SU-DHL-6 (cell line): ENCODE measurements around the gene TEAD1.

Experiments used
- H2AFZ ChIP-seq: fragments of 200-600 bp; sonication (generic); 2 replicates; pipeline ENCODE4 v1.6.1; 2014; ENCODE audit warnings: low read depth, mild to moderate bottlenecking, moderate library complexity, mixed read lengths, antibody characterized with exemption, low read length; ENCODE audit not compliant: severe bottlenecking
- H3F3A ChIP-seq: fragments of 200-600 bp; shearing (Covaris generic); 2 replicates; pipeline ENCODE4 v1.6.0; 2016; ENCODE audit warnings: antibody characterized with exemption, mild to moderate bottlenecking; ENCODE audit not compliant: insufficient read depth
- H3K27ac ChIP-seq: fragments of 200-600 bp; sonication (generic); 2 replicates; pipeline ENCODE4 v1.5.1; 2016; ENCODE audit warnings: low read depth, mild to moderate bottlenecking, low read length, moderate library complexity, mixed read lengths
- H3K27me3 ChIP-seq: fragments of 200-600 bp; sonication (generic), shearing (Covaris generic); 2 replicates; pipeline ENCODE4 v1.6.0; 2014; ENCODE audit warnings: mild to moderate bottlenecking, low read length
- H3K36me3 ChIP-seq: fragments of 200-600 bp; sonication (generic); 2 replicates; pipeline ENCODE4 v1.6.1; 2014; ENCODE audit warnings: mild to moderate bottlenecking, low read length, mixed read lengths
- H3K4me2 ChIP-seq: fragments of 300-600, 200-600 bp; shearing (Covaris generic), sonication (generic); 2 replicates; pipeline ENCODE4 v1.6.0; 2014; ENCODE audit warnings: low read length, low read depth, mild to moderate bottlenecking; ENCODE audit not compliant: poor library complexity, severe bottlenecking
- H3K4me3 ChIP-seq: fragments of 200-600 bp; sonication (generic); 2 replicates; pipeline ENCODE4 v1.5.1; 2014; ENCODE audit warnings: antibody characterized with exemption, low read length, mild to moderate bottlenecking, mixed read lengths; ENCODE audit not compliant: insufficient read depth, poor library complexity, severe bottlenecking
- H3K79me2 ChIP-seq: fragments of 200-600 bp; sonication (generic); 2 replicates; pipeline ENCODE4 v1.6.1; 2014; ENCODE audit warnings: mild to moderate bottlenecking, low read length, moderate library complexity; ENCODE audit not compliant: insufficient read depth
- H3K9ac ChIP-seq: fragments of 200-600 bp; sonication (generic); 2 replicates; pipeline ENCODE4 v1.7.0; 2014; ENCODE audit warnings: mild to moderate bottlenecking, low read length
- H3K9me2 ChIP-seq: fragments of 200-600 bp; sonication (generic); replicated peaks from 2 replicates; pipeline ENCODE4 v1.6.1; 2014; ENCODE audit warnings: low read length; ENCODE audit not compliant: insufficient read depth
- H3K9me3 ChIP-seq: fragments of 200-600 bp; sonication (generic); 2 replicates; pipeline ENCODE4 v1.6.1; 2014; ENCODE audit warnings: low read length, mixed read lengths; ENCODE audit not compliant: insufficient read depth
- H4K20me1 ChIP-seq: fragments of 200-600 bp; sonication (generic); 2 replicates; pipeline ENCODE4 v1.6.1; 2014; ENCODE audit warnings: low read depth, mild to moderate bottlenecking, antibody characterized with exemption, low read length, moderate library complexity, mixed read lengths
- EZH2phosphoT487 ChIP-seq: fragments of 200-600 bp; sonication (generic), shearing (Covaris generic); conservative IDR thresholded peaks from 2 replicates; pipeline ENCODE4 v1.6.1; 2018; ENCODE audit warnings: mild to moderate bottlenecking, antibody characterized with exemption, low read length, moderate library complexity, mixed read lengths
- TF ChIP-seq, protein P1 (sequence below): fragments of 200-600 bp; sonication (generic); IDR thresholded peaks from one replicate; pipeline ENCODE4 v1.5.1; 2017; ENCODE audit warnings: antibody characterized with exemption, mild to moderate bottlenecking, low read length, moderate library complexity; ENCODE audit not compliant: insufficient read depth, poor library complexity, severe bottlenecking

Gene TEAD1

DNA sequence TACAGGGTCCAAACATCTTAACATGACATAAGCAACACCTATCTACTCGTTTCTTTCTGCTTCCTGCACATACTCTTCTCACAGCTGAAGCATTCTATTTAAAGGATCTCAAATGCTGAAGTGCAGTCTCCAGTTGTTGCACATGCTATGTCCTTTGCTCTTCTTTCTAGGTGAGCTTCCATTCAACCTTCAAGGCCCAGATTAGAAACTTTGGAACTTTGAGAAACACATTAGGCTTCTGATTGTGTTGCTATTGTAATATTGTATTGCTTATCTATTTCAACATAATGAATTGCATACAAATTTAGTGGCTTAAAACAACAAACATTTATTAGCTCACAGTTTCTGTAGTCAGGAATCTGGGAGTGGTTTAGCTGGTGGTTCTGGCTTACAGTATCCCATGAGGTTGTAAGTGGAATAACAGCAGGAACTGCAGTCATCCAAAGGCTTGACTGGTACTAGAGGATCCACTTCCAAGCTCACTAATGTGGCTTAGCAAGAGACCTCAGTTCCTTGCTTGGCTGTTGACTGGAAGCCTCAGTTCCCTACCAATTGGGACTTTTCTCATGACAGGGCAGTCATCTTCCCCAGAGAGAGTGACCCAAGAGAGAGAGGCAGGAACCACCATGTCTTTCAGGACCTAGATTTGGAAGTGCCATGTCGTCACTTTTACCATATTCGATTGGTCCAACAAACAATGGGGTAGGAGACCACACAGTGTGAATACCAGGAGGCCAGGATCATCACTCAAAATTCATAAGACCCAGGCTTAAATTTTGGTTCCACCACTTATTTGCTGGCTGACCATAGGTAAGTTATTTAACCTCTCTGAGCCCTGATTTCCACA lies 307.7 kb downstream of the TEAD1 start:
- Histone ChIP-seq H3F3A (no peaks in the 10 kb centered on the region), H3K36me3 (no peaks in the 10 kb centered on the region), H3K27ac (no peak overlapping the region), H3K4me3 (no peak overlapping the region), H3K9ac (no peak overlapping the region), H3K79me2 (no peaks in the 10 kb centered on the region), H4K20me1 (no peaks in the 10 kb centered on the region), H3K9me3 (no peaks in the 10 kb centered on the region), H2AFZ (no peak overlapping the region), H3K9me2 (no peaks in the 10 kb centered on the region), H3K27me3 (no peaks in the 10 kb centered on the region), H3K4me2 (no peak overlapping the region)
- no peak for TF ChIP-seq EZH2phosphoT487

- no peak overlapping the region for H3K27ac ChIP-seq
- no peak overlapping the region for H3K4me3 ChIP-seq
- H3K27me3 ChIP-seq: no peaks in the 10 kb centered on the region
- no peak overlapping the region for H3K9ac ChIP-seq
- H2AFZ ChIP-seq: no peak overlapping the region
- H3K79me2 ChIP-seq: no peaks in the 10 kb centered on the region
- no peaks in the 10 kb centered on the region for H4K20me1 ChIP-seq
- no peaks in the 10 kb centered on the region for H3F3A ChIP-seq
- no peaks in the 10 kb centered on the region for H3K9me3 ChIP-seq
- H3K36me3 ChIP-seq: no peaks in the 10 kb centered on the region
- TF ChIP-seq, protein P1, sequence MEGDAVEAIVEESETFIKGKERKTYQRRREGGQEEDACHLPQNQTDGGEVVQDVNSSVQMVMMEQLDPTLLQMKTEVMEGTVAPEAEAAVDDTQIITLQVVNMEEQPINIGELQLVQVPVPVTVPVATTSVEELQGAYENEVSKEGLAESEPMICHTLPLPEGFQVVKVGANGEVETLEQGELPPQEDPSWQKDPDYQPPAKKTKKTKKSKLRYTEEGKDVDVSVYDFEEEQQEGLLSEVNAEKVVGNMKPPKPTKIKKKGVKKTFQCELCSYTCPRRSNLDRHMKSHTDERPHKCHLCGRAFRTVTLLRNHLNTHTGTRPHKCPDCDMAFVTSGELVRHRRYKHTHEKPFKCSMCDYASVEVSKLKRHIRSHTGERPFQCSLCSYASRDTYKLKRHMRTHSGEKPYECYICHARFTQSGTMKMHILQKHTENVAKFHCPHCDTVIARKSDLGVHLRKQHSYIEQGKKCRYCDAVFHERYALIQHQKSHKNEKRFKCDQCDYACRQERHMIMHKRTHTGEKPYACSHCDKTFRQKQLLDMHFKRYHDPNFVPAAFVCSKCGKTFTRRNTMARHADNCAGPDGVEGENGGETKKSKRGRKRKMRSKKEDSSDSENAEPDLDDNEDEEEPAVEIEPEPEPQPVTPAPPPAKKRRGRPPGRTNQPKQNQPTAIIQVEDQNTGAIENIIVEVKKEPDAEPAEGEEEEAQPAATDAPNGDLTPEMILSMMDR: no peak
- no peak for TF ChIP-seq EZH2phosphoT487
- no peaks in the 10 kb centered on the region for H3K9me2 ChIP-seq
- no peak overlapping the region for H3K4me2 ChIP-seq
These were observed 309.1 kb downstream of the TEAD1 start for GRCh38 chr11:12983336-12983735.

- Histone ChIP-seq H3K36me3 (no peaks in the 10 kb centered on the region), H3K4me2 (no peak overlapping the region), H3K9me2 (no peaks in the 10 kb centered on the region), H3K79me2 (no peaks in the 10 kb centered on the region), H3F3A (no peaks in the 10 kb centered on the region), H4K20me1 (no peaks in the 10 kb centered on the region), H3K9ac (no peak overlapping the region), H3K27ac (no peak overlapping the region), H2AFZ (no peak overlapping the region), H3K27me3 (no peaks in the 10 kb centered on the region), H3K9me3 (no peaks in the 10 kb centered on the region), H3K4me3 (no peak overlapping the region)
- TF ChIP-seq, protein P1: no peak
- TF ChIP-seq EZH2phosphoT487: no peak
These were observed 312.1 kb downstream of the TEAD1 start for GRCh38 chr11:12986194-12986898.
